ENCODE measurements around the gene PXDC1. TPM values are rescaled to one million over a fixed set of nuclear protein-coding genes. Genes with fewer than 3 reads are reported as not detected.

Gene PXDC1
- total and polyA plus RNA-seq, 2 donors (not counting 3 experiments of a cell fraction or from before 2014, with no cell fraction given), result 60.9 to 121 TPM

DNA sequence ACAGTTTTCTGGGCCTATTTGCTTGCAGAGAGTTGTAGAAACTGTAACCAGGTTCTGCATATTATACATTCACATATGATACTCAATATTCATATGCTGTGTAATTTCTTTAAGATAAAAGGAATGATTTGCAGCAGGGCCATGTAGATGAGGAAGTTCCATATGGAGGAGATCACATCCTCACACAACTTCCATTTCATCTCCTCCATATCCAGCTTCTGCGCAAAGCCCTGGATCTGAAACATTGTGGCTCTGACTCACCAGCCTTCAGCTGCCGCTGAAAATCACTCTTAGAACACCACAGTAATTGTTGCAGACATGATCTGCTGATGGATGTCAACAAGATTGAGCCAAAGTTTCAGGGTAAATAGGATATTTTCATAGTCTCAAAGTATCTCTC is 57.7 kb downstream of the PXDC1 start:
- no peak overlapping the region for H3K4me2 ChIP-seq (ENCODE audit: insufficient read depth, low read length)
- no peak overlapping the region for H3K4me3 ChIP-seq (replicated peaks in 1 of 3; ENCODE audit: insufficient read depth in 1 of 3, low read depth in 1 of 3, low read length in 3 of 3)
- ChIA-PET POLR2A (no interaction called here), CTCF (no interaction called here)
- H3K9ac ChIP-seq (replicated peaks; ENCODE audit: extremely low read depth, insufficient read depth, low read length), result no peak overlapping the region
- BruUV-seq (replicated peaks), result no TSS peak
- H4K20me1 ChIP-seq (replicated peaks; ENCODE audit: control insufficient read depth, extremely low read depth, insufficient read depth, low read length), result no peaks in the 10 kb centered on the region
- no peaks in the 10 kb centered on the region for H3K4me1 ChIP-seq (ENCODE audit: control insufficient read depth, extremely low read depth, insufficient read depth, low read length)
- H3K79me2 ChIP-seq (ENCODE audit: control insufficient read depth, insufficient read depth, low read length), result no peaks in the 10 kb centered on the region
- no peak for FAIRE-seq
- H2AFZ ChIP-seq (ENCODE audit: low read depth, low read length), result no peak overlapping the region
- DNase-seq (ENCODE audit: low read depth, low spot score), result no peak
- no peaks in the 10 kb centered on the region for H3K36me3 ChIP-seq (ENCODE audit: control insufficient read depth in 2 of 2, extremely low read depth in 1 of 2, insufficient read depth in 2 of 2, low read length in 2 of 2)
- intact Hi-C loops (cut with micrococcal nuclease) (no loop called here), dilution Hi-C loops (cut with MboI; ENCODE audit: extremely low pct_ligation_motif_present, low sequenced_read_pairs) (no loop called here)
- no peaks in the 10 kb centered on the region for H3K9me1 ChIP-seq (replicated peaks; ENCODE audit: control insufficient read depth, extremely low read depth, insufficient read depth, low read length)
- peaks cover 0 to 1% of the 10 kb centered on the region in 2 experiments for H3K27me3 ChIP-seq (ENCODE audit: control insufficient read depth in 2 of 2, insufficient read depth in 2 of 2, low read length in 2 of 2)
- TF ChIP-seq POLR2AphosphoS5 (IDR thresholded peaks at IDR 0.05; ENCODE audit: insufficient read depth, low read depth, low read length), result no peak
- TF ChIP-seq FOS (IDR thresholded peaks at IDR 0.05; ENCODE audit: borderline replicate concordance, insufficient read depth, low read length), result no peak
- TF ChIP-seq POLR2A (IDR thresholded peaks at IDR 0.05; ENCODE audit: low read depth, low read length), result no peak
- TF ChIP-seq EZH2 (IDR thresholded peaks at IDR 0.05; ENCODE audit: borderline replicate concordance, low read depth, low read length, severe bottlenecking), result no peak
- TF ChIP-seq JUN (IDR thresholded peaks at IDR 0.05; ENCODE audit: borderline replicate concordance, insufficient read depth, insufficient read length, low read depth), result no peak
- TF ChIP-seq, protein P1, sequence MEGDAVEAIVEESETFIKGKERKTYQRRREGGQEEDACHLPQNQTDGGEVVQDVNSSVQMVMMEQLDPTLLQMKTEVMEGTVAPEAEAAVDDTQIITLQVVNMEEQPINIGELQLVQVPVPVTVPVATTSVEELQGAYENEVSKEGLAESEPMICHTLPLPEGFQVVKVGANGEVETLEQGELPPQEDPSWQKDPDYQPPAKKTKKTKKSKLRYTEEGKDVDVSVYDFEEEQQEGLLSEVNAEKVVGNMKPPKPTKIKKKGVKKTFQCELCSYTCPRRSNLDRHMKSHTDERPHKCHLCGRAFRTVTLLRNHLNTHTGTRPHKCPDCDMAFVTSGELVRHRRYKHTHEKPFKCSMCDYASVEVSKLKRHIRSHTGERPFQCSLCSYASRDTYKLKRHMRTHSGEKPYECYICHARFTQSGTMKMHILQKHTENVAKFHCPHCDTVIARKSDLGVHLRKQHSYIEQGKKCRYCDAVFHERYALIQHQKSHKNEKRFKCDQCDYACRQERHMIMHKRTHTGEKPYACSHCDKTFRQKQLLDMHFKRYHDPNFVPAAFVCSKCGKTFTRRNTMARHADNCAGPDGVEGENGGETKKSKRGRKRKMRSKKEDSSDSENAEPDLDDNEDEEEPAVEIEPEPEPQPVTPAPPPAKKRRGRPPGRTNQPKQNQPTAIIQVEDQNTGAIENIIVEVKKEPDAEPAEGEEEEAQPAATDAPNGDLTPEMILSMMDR (IDR thresholded peaks at IDR 0.05; ENCODE audit: extremely low read depth in 1 of 2, insufficient read depth in 1 of 2, low read depth in 1 of 2, low read length in 2 of 2), result no peak
- no peak for TF ChIP-seq GATA2 (IDR thresholded peaks at IDR 0.05; ENCODE audit: insufficient read depth, insufficient read length, low read depth, low read length)
- TF ChIP-seq MYC (IDR thresholded peaks at IDR 0.05; ENCODE audit: low read depth, low read length), result no peak
- TF ChIP-seq, protein P2, sequence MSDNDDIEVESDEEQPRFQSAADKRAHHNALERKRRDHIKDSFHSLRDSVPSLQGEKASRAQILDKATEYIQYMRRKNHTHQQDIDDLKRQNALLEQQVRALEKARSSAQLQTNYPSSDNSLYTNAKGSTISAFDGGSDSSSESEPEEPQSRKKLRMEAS (IDR thresholded peaks at IDR 0.05; ENCODE audit: insufficient read depth, insufficient read length), result no peak
- no peaks in the 10 kb centered on the region for H3K9me3 ChIP-seq (replicated peaks; ENCODE audit: control insufficient read depth, insufficient read depth, low read length)
- H3K27ac ChIP-seq (ENCODE audit: insufficient read depth, low read depth, low read length), result no peak overlapping the region

Measured in endothelial cell of umbilical vein (primary cell).